Neural cell (in vitro differentiated cells): ENCODE measurements around the gene DPP10. TPM values are rescaled to one million over a fixed set of nuclear protein-coding genes. Genes with fewer than 3 reads are reported as not detected.

Experiments used
- H2AFZ ChIP-seq: fragments of 200-600, 300-800 bp; sonication (generic), shearing (Covaris generic); 2 replicates; pipeline ENCODE4 v1.6.0; 2014; ENCODE audit warnings: low read depth, mild to moderate bottlenecking, antibody characterized with exemption, low read length, moderate library complexity
- H3F3A ChIP-seq: fragments of 200-600 bp; shearing (Covaris generic); 2 replicates; pipeline ENCODE4 v1.6.1; 2016; ENCODE audit warnings: mild to moderate bottlenecking, moderate library complexity, mixed read lengths, antibody characterized with exemption, low read length; ENCODE audit not compliant: insufficient read depth, poor library complexity, severe bottlenecking
- H3K27ac ChIP-seq: fragments of 200-600, 300-800 bp; sonication (generic), shearing (Covaris generic); 2 replicates; pipeline ENCODE4 v1.5.1; 2014; ENCODE audit warnings: mild to moderate bottlenecking, low read length, moderate library complexity
- H3K27me3 ChIP-seq: fragments of 300-800, 200-600 bp; sonication (generic), shearing (Covaris generic); 2 replicates; pipeline ENCODE4 v1.6.0; 2014; ENCODE audit warnings: mild to moderate bottlenecking, low read depth, low read length, moderate library complexity; ENCODE audit not compliant: insufficient read depth
- H3K36me3 ChIP-seq: fragments of 300-800, 200-600 bp; sonication (generic), shearing (Covaris generic); 2 replicates; pipeline ENCODE4 v1.5.1; 2014; ENCODE audit warnings: mild to moderate bottlenecking, antibody characterized with exemption, low read length, moderate library complexity; ENCODE audit not compliant: insufficient read depth
- H3K4me2 ChIP-seq: fragments of 300-800, 200-600 bp; sonication (generic), shearing (Covaris generic); 2 replicates; pipeline ENCODE4 v1.6.0; 2014; ENCODE audit warnings: mild to moderate bottlenecking, low read length
- H3K4me3 ChIP-seq: fragments of 300-800, 200-600 bp; sonication (generic), shearing (Covaris generic); 2 replicates; pipeline ENCODE4 v1.5.1; 2014; ENCODE audit warnings: mild to moderate bottlenecking, low read length, moderate library complexity
- H3K79me2 ChIP-seq: fragments of 200-600 bp; shearing (Covaris generic); replicated peaks from 2 replicates; pipeline ENCODE4 v1.6.0; 2014; ENCODE audit warnings: mild to moderate bottlenecking, low read length, moderate library complexity; ENCODE audit not compliant: insufficient read depth
- H3K9ac ChIP-seq: fragments of 300-800, 200-600 bp; sonication (generic), shearing (Covaris generic); 2 replicates; pipeline ENCODE4 v1.6.1; 2016; ENCODE audit warnings: mild to moderate bottlenecking, low read length, mixed read lengths
- H3K9me2 ChIP-seq: fragments of 200-600 bp; shearing (Covaris generic); 2 replicates; pipeline ENCODE4 v1.6.1; 2016; ENCODE audit warnings: mild to moderate bottlenecking, low read length, mixed read lengths; ENCODE audit not compliant: insufficient read depth
- H3K9me3 ChIP-seq: fragments of 200-600, 300-800 bp; sonication (generic), shearing (Covaris generic); 2 replicates; pipeline ENCODE4 v1.6.1; 2016; ENCODE audit warnings: mild to moderate bottlenecking, mixed run types, low read length, moderate library complexity, mixed read lengths
- H4K20me1 ChIP-seq: fragments of 200-600 bp; shearing (Covaris generic); 2 replicates; pipeline ENCODE4 v1.6.1; 2016; ENCODE audit warnings: mild to moderate bottlenecking, mixed run types; ENCODE audit not compliant: insufficient read depth
- CTCF ChIP-seq: fragments of 450-650 bp; IDR thresholded peaks from 2 replicates; pipeline ENCODE4 v1.5.1; 2014; ENCODE audit warnings: antibody characterized with exemption, mild to moderate bottlenecking, moderate library complexity; ENCODE audit not compliant: poor library complexity, severe bottlenecking
- EP300 ChIP-seq: fragments of 450-650 bp; conservative IDR thresholded peaks from 2 replicates; pipeline ENCODE4 v1.6.1; 2014; ENCODE audit warnings: antibody characterized with exemption, mild to moderate bottlenecking, moderate library complexity; ENCODE audit not compliant: poor library complexity, severe bottlenecking
- EZH2 ChIP-seq: fragments of 200-600, 300-800 bp; shearing (Covaris generic), sonication (generic); IDR thresholded peaks from 2 replicates; pipeline ENCODE4 v1.6.1; 2014; ENCODE audit warnings: antibody characterized with exemption, low read length, borderline replicate concordance, mild to moderate bottlenecking; ENCODE audit not compliant: insufficient read depth, poor library complexity, severe bottlenecking
- MXI1 ChIP-seq: fragments of 450-650 bp; conservative IDR thresholded peaks from 2 replicates; pipeline ENCODE4 v1.6.1; 2014; ENCODE audit warnings: antibody characterized with exemption, mild to moderate bottlenecking; ENCODE audit not compliant: poor library complexity, severe bottlenecking
- POLR2AphosphoS5 ChIP-seq: IDR thresholded peaks from 2 replicates; pipeline ENCODE4 v1.6.1; 2012
- RAD21 ChIP-seq: fragments of 450-650 bp; conservative IDR thresholded peaks from 2 replicates; pipeline ENCODE4 v1.6.1; 2014; ENCODE audit warnings: antibody characterized with exemption, mild to moderate bottlenecking, moderate library complexity
- REST ChIP-seq: IDR thresholded peaks from 2 replicates; pipeline ENCODE4 v1.6.1; 2012; ENCODE audit warnings: borderline replicate concordance
- SMC3 ChIP-seq: fragments of 450-650 bp; conservative IDR thresholded peaks from 2 replicates; pipeline ENCODE4 v1.6.1; 2014; ENCODE audit warnings: antibody characterized with exemption, mild to moderate bottlenecking, moderate library complexity; ENCODE audit not compliant: poor library complexity
- TAF1 ChIP-seq: IDR thresholded peaks from 2 replicates; pipeline ENCODE4 v1.6.1; 2012; ENCODE audit warnings: low read depth
- polyA plus RNA-seq: library from polyadenylated mRNA; depleted of rRNA; stranded (reverse); fragments of >200 nt; gene quantifications from 2 replicates; pipeline ENCODE4 v1.2.3, GENCODE V29; 2014

DPP10 gene
- polyA plus RNA-seq, 1 donor from 2014 or later = 13.9 TPM

- no peaks in the 10 kb centered on the region for H3K9me3 ChIP-seq
- H3K36me3 ChIP-seq = no peaks in the 10 kb centered on the region
- no peak overlapping the region for H3K27ac ChIP-seq
- no peaks in the 10 kb centered on the region for H3K27me3 ChIP-seq
- no peaks in the 10 kb centered on the region for H4K20me1 ChIP-seq
- no peak for TF ChIP-seq RAD21
- TF ChIP-seq EP300 = no peak
- TF ChIP-seq REST = no peak
- no peak for TF ChIP-seq TAF1
- no peak for TF ChIP-seq MXI1
- TF ChIP-seq EZH2 = no peak
- no peak for TF ChIP-seq POLR2AphosphoS5
- no peak for TF ChIP-seq SMC3
- TF ChIP-seq CTCF = no peak
- H2AFZ ChIP-seq = no peak overlapping the region
- no peaks in the 10 kb centered on the region for H3K9me2 ChIP-seq
- no peak overlapping the region for H3K4me3 ChIP-seq
- H3F3A ChIP-seq = no peaks in the 10 kb centered on the region
- no peak overlapping the region for H3K4me2 ChIP-seq
- H3K9ac ChIP-seq = no peak overlapping the region
- no peaks in the 10 kb centered on the region for H3K79me2 ChIP-seq
Measured at GRCh38 chr2:115075800-115076199, 633.4 kb downstream of the DPP10 start.

GRCh38 chr2:115077626-115078025, 635.2 kb downstream of the DPP10 start:
- no peaks in the 10 kb centered on the region for H3K9me3 ChIP-seq
- H4K20me1 ChIP-seq = no peaks in the 10 kb centered on the region
- no peak overlapping the region for H3K4me3 ChIP-seq
- H2AFZ ChIP-seq = no peak overlapping the region
- H3K27ac ChIP-seq = no peak overlapping the region
- no peak overlapping the region for H3K4me2 ChIP-seq
- H3K9me2 ChIP-seq = no peaks in the 10 kb centered on the region
- no peak overlapping the region for H3K9ac ChIP-seq
- H3K79me2 ChIP-seq = no peaks in the 10 kb centered on the region
- H3K36me3 ChIP-seq = no peaks in the 10 kb centered on the region
- H3F3A ChIP-seq = no peaks in the 10 kb centered on the region
- H3K27me3 ChIP-seq = no peaks in the 10 kb centered on the region
- no peak for TF ChIP-seq POLR2AphosphoS5
- TF ChIP-seq EZH2 = no peak
- TF ChIP-seq SMC3 = no peak
- no peak for TF ChIP-seq TAF1
- no peak for TF ChIP-seq MXI1
- no peak for TF ChIP-seq CTCF
- no peak for TF ChIP-seq RAD21
- no peak for TF ChIP-seq EP300
- TF ChIP-seq REST = no peak
